GM19455 (cell line): ENCODE measurements around the gene NPEPPS.
A peak's percentile ranks its signal among the peaks of the same experiment; 100 is the strongest.
"Not testable (repeated sequence)": the region's sequence is repeated elsewhere in the genome, so short reads cannot be mapped to it uniquely, and the experiment has no call there.

Experiments used
- ATAC-seq: cut with Tn5 transposase; IDR thresholded peaks from one replicate; pipeline ENCODE4 v1.9.1; 2021; ENCODE audit not compliant: unreplicated experiment

Gene NPEPPS

GRCh38 chr17:47530557-47531232 lies at the start of gene NPEPPS:
Gene NPEPPS (plus strand): TSS chr17:47531108. CDS start chr17:47531301, 193 bp downstream.
- ATAC-seq, result peak; percentile 72

GRCh38 chr17:47491841-47492212 lies 39.1 kb upstream of the NPEPPS start:
- not testable (repeated sequence) for ATAC-seq

- not testable (repeated sequence) for ATAC-seq
Measured at GRCh38 chr17:47499074-47499473, 31.8 kb upstream of the NPEPPS start.

GRCh38 chr17:47499494-47499893 lies 31.4 kb upstream of the NPEPPS start:
- ATAC-seq, result not testable (repeated sequence)

- ATAC-seq, result not testable (repeated sequence)
Measured at GRCh38 chr17:47500620-47501019, 30.3 kb upstream of the NPEPPS start.

- not testable (repeated sequence) for ATAC-seq
Measured at GRCh38 chr17:47502122-47502731, 28.7 kb upstream of the NPEPPS start.

GRCh38 chr17:47502776-47503455 lies 28.0 kb upstream of the NPEPPS start:
- not testable (repeated sequence) for ATAC-seq

- not testable (repeated sequence) for ATAC-seq
Measured at GRCh38 chr17:47511701-47512146, 19.2 kb upstream of the NPEPPS start.

GRCh38 chr17:47513301-47513700 lies 17.6 kb upstream of the NPEPPS start:
- ATAC-seq, result not testable (repeated sequence)

GRCh38 chr17:47518880-47519279 lies 12.0 kb upstream of the NPEPPS start:
- ATAC-seq, result not testable (repeated sequence)

- not testable (repeated sequence) for ATAC-seq
Measured at GRCh38 chr17:47519365-47519764, 11.5 kb upstream of the NPEPPS start.

GRCh38 chr17:47520279-47520678 lies 10.6 kb upstream of the NPEPPS start:
- ATAC-seq, result not testable (repeated sequence)

GRCh38 chr17:47521434-47521833 lies 9.5 kb upstream of the NPEPPS start:
- ATAC-seq, result not testable (repeated sequence)

GRCh38 chr17:47522341-47522740 lies 8.6 kb upstream of the NPEPPS start:
- ATAC-seq, result not testable (repeated sequence)

GRCh38 chr17:47531233-47531820 lies 419 bp downstream of the NPEPPS start:
- ATAC-seq, result peak; percentile 53

- not testable (repeated sequence) for ATAC-seq
Measured at GRCh38 chr17:47539085-47539484, 8.2 kb downstream of the NPEPPS start.

GRCh38 chr17:47541676-47542075 lies 10.8 kb downstream of the NPEPPS start:
- not testable (repeated sequence) for ATAC-seq

- ATAC-seq, result not testable (repeated sequence)
Measured at GRCh38 chr17:47544327-47544726, 13.4 kb downstream of the NPEPPS start.

- ATAC-seq, result not testable (repeated sequence)
Measured at GRCh38 chr17:47554733-47555132, 23.8 kb downstream of the NPEPPS start.

- not testable (repeated sequence) for ATAC-seq
Measured at GRCh38 chr17:47556108-47556507, 25.2 kb downstream of the NPEPPS start.

- ATAC-seq, result not testable (repeated sequence)
Measured at GRCh38 chr17:47560517-47561043, 29.7 kb downstream of the NPEPPS start.
